ENCODE measurements around the gene OR6A2.
"Not testable (repeated sequence)": the region's sequence is repeated elsewhere in the genome, so short reads cannot be mapped to it uniquely, and the experiment has no call there.

GRCh38 chr11:6801075-6801474 is 1.6 kb upstream of the OR6A2 start:
- TF ChIP-seq EZH2 (IDR thresholded peaks at IDR 0.05; ENCODE audit: borderline replicate concordance, low read length); CTCF (IDR thresholded peaks at IDR 0.05; ENCODE audit: low read length): not testable (repeated sequence)
